NCI-H2081 treated with DMSO at 0.1 percent for 48 hours (cell line): ENCODE measurements around the gene SP140L.
A peak's percentile ranks its signal among the peaks of the same experiment; 100 is the strongest.
"Not testable (repeated sequence)": the region's sequence is repeated elsewhere in the genome, so short reads cannot be mapped to it uniquely, and the experiment has no call there.

Experiments used
- DNase-seq: peaks from one replicate; lab custom pipeline; 2025; lab: John Stamatoyannopoulos, UW

Gene SP140L

GRCh38 chr2:230323385-230324106 is 3.4 kb upstream of the SP140L start:
- DNase-seq = no peak

DNA sequence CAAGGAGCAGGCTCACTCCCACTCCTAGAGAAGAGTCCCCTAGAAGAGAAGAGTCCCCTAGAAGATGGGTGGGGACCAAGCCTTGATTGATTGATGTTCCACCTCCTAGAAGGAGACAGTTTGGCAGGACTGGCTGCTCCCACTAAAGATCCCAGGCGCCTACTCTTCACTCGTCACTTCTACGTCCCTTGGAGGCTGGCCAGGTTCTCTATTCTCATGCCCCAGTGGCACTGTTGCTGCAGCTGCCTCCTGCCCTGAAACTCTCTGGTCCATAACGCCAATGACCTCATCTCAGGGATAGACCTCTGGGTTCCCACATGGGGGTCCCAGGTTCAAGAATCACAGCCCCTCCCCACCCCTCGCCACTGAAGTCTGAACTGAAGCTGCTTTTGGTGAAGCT is 2.5 kb upstream of the SP140L start:
- no peak for DNase-seq

- DNase-seq = no peak
Measured at GRCh38 chr2:230325316-230326243, 1.4 kb upstream of the SP140L start.

GRCh38 chr2:230327418-230328154 is 593 bp downstream of the SP140L start:
- peak; percentile 49 for DNase-seq

- no peak for DNase-seq
Measured at GRCh38 chr2:230328155-230328458, 1.1 kb downstream of the SP140L start.

DNA sequence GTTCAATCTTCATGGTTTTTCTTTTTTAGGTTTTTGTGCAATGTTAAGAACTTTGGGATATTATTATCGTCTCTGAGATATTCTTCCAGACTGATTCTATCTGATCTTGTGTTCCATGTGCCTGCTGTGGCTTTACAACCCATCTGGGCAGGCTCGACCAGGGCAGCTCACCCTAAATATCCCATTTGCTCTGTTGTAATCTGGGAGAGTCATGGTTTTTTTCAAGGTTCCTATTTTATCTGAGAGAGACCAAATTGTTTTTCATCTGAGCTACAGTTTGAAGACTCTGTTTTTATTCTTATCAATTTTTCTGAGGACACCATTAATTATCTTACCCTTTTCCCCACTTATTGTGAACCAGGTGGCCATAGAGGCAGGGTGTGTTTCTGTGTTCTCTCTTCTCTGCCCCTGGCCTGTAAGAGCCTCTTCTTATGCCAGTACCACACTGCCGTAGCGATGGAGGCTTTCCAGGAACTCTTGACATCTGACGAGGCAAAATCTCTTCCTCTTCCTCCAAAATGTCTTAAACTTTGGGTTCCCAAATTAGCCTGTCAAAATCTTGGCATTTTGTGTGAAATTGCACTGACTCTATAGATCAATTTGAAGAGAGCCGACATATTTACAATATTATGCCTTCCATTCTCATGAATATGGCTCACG is 3.1 kb downstream of the SP140L start:
- DNase-seq = no peak

DNA sequence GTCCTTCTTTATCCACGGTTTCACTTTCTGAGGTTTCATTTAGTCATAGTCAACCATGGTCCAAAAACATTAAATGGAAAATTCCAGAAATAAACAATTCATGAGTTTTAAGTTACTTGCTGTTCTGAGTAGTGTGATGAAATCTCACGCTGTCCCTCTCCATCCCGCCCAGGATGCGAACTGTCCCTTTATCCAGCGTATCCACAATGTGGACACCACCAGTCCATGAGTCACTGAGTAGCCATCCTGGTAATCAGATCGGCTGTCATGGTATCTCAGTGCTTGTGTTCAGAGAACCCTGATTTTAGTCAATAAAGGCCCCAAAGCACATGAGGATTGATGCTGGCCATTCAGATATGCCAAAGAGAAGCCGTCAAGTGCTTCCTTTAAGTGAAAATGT is 3.7 kb downstream of the SP140L start:
- DNase-seq = no peak

GRCh38 chr2:230335461-230335863 is 8.5 kb downstream of the SP140L start:
- DNase-seq = no peak

DNA sequence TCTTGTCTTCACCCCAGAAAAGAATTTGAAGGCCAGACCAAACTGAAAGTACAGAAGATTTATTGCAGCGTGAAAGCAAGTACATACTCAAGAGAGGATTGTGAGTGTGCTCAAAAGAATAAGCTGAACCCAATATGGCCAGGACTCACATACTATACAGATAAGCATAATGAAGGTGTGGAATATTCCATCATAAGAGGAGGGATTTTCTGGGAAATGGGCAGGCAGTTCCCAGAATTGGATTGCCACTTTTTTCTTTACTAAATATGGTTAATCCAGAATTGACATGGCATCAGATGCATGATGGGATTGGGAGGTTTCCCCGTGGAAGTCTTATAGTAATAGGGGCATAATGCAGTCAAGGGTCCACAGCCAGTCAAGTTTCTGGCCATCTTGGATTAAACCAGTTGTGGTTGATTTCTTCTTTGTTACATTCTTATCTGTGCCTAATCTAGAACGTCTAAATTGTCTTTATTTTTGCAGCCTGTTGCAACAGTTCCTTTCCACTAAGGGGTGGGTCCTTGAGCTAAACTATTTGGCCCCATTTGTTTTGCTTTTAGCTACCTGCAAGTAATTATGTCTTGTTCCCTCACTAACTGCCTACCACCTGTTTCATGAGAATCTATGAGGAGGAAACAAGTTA is 9.0 kb downstream of the SP140L start:
- DNase-seq = no peak

- DNase-seq = not testable (repeated sequence)
Measured at GRCh38 chr2:230341936-230342528, 15.0 kb downstream of the SP140L start.

GRCh38 chr2:230343041-230343624 is 16.1 kb downstream of the SP140L start:
- not testable (repeated sequence) for DNase-seq

GRCh38 chr2:230343747-230344146 is 16.8 kb downstream of the SP140L start:
- DNase-seq = no peak

DNA sequence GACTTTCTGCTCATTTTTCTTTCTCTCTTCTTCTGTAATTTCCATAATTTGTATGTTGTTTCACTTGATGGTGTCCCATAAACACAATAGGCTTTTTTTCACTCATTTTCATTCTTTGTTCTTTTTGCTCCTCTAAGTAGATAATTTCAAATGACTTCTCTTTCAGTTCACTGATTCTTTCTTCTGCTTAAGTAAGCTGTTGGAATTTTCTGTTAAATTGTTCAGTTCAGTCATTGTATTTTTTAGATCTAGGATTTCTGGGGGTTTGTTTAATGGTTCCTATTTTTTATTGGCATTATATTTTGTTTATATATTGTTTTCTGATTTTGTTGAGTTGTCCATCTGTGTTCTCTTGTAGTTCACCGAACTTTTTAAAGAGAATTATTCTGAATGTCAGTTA is 19.5 kb downstream of the SP140L start:
- DNase-seq = no peak

DNA sequence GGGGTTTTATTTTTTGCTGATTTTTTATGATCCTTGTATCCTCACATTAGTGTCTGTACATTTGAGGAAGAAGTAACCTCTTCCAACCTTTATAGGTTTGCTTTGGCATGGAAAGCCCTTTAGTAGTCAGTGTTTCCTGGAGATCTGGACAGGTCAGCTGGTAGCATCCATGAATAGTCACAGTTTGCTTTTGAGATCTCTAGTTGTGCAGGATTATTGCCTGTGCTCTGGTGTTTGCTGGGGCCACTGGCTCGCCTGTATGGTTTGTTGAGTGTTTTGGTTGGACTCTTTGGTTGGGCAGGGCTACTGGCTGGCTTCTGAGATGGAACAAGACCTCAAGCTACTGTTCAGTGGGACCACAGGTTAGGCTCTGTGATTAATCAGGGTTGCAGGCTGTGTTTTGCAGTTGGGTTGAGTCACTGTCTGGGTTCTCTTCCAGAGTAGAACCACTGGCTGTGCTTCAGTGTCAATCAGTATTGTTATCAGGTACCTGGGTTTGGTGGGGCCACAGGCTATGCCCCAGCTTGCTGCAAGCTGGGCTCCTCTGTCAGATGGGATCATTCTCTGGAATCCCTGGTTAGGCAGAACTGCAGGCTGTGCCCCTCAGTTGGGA is 20.0 kb downstream of the SP140L start:
- DNase-seq = no peak

- DNase-seq = no peak
Measured at GRCh38 chr2:230347659-230348305, 20.8 kb downstream of the SP140L start.

DNA sequence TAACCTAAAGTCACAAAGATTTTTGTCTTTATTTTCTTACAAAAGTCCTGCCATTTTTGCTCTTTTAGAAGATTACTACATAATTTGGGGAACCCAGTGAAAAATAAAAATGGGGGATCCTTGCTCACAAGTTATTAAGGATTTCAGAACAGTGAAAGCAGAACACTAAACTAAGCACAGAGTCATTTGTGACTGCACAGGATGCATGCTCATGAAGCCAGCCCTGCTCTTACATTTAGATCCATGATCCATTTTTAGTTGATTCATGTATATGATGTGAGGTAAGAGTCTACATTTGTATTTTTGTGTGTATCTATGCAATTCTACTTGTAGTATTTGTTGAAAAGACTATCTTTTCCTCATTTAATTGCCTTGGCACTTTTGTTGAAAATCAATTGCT is 21.8 kb downstream of the SP140L start:
- no peak for DNase-seq

DNA sequence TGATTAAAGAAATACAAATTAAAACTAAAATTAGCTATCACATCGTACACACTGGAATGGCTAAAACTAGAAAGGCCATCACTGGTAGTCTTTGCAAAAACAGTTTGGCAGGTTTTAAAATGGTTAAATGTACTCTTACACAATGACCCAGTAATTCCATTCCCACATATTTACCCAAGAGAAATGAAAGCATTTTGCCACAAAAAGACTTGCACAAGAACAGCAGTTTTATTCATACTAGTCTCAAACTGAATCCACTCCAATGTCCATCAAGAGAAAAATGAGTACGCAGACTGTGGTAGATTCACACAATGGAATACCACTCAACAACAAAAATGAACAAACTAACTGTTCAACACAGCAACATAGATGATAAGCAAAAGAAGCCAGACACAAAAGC is 29.1 kb downstream of the SP140L start:
- DNase-seq = no peak

GRCh38 chr2:230358305-230358704 is 31.3 kb downstream of the SP140L start:
- DNase-seq = no peak

DNA sequence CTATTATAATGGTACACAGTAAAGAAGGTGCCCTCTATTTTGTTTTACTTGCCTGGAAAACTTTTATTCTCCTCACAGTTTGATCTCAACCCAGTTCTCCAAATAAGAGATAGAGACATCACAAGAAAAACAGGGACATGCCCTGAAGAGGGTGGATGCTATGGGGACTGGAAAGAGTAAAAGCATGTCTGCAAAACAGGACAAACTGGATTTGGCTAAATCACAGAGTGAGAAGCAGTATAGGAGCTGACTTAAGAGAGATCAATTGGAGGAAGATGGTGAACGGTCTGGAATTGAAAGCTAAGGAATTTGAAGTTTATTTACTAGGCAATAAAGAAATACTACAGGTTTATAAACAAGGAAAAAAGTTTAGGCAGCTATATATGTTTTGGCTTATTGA is 33.0 kb downstream of the SP140L start:
- no peak for DNase-seq
